GM04504 (cell line): ENCODE data around the gene THEMIS.
"Not testable (repeated sequence)": the region's sequence is repeated elsewhere in the genome, so short reads cannot be mapped to it uniquely, and the experiment has no call there.

Experiments used
- DNase-seq: peaks from one replicate; pipeline ENCODE4 v3.0.0-alpha.2; 2012; ENCODE audit warnings: low read depth

THEMIS gene

GRCh38 chr6:127725821-127726220, 175.0 kb downstream of the THEMIS start:
- DNase-seq, result no peak

GRCh38 chr6:127718694-127719093, 182.2 kb downstream of the THEMIS start:
- no peak for DNase-seq

- no peak for DNase-seq
These were observed 183.5 kb downstream of the THEMIS start for GRCh38 chr6:127717384-127717783.

- DNase-seq, result no peak
These were observed 184.4 kb downstream of the THEMIS start for GRCh38 chr6:127716465-127716864.

GRCh38 chr6:127710668-127711067, 190.2 kb downstream of the THEMIS start:
- DNase-seq, result no peak

- DNase-seq, result no peak
These were observed 194.6 kb downstream of the THEMIS start for GRCh38 chr6:127706216-127706615.

- no peak for DNase-seq
These were observed 205.8 kb downstream of the THEMIS start for GRCh38 chr6:127695108-127695507.

GRCh38 chr6:127691146-127691545, 209.7 kb downstream of the THEMIS start:
- DNase-seq, result no peak

- no peak for DNase-seq
These were observed 210.3 kb downstream of the THEMIS start for GRCh38 chr6:127690588-127690987.

GRCh38 chr6:127690092-127690491, 210.8 kb downstream of the THEMIS start:
- DNase-seq, result no peak

GRCh38 chr6:127687490-127687889, 213.4 kb downstream of the THEMIS start:
- not testable (repeated sequence) for DNase-seq

GRCh38 chr6:127686084-127686483, 214.8 kb downstream of the THEMIS start:
- DNase-seq, result no peak

GRCh38 chr6:127684501-127684900, 216.4 kb downstream of the THEMIS start:
- DNase-seq, result no peak
